ENCODE measurements around the gene LGALSL. TPM values are rescaled to one million over a fixed set of nuclear protein-coding genes. Genes with fewer than 3 reads are reported as not detected.

LGALSL gene
- total RNA-seq, 4 donors from 2014 or later: 6.8 to 30.0 (median 15.5) TPM

- Histone ChIP-seq H3K4me1 (no peaks in the 10 kb centered on the region), H3K36me3 (no peaks in the 10 kb centered on the region), H3K4me3 (no peak overlapping the region), H3K27me3 (no peaks in the 10 kb centered on the region), H3K9me3 (no peaks in the 10 kb centered on the region), H3K27ac (no peak overlapping the region)
- intact Hi-C loops (cut with DNase I; ENCODE audit: low total_unique reads): no loop called here
- TF ChIP-seq CTCF (IDR thresholded peaks at IDR 0.05): no peak
- no peak for TF ChIP-seq POLR2A (IDR thresholded peaks at IDR 0.05)
- DNase-seq: no peak
Observed at GRCh38 chr2:64426183-64426952, 27.6 kb upstream of the LGALSL start.

- DNase-seq: no peak
- Histone ChIP-seq H3K27me3 (no peaks in the 10 kb centered on the region), H3K36me3 (no peaks in the 10 kb centered on the region), H3K4me3 (no peak overlapping the region), H3K27ac (no peak overlapping the region), H3K9me3 (no peaks in the 10 kb centered on the region), H3K4me1 (no peaks in the 10 kb centered on the region)
- intact Hi-C loops (cut with DNase I; ENCODE audit: low total_unique reads): no loop called here
- TF ChIP-seq CTCF (IDR thresholded peaks at IDR 0.05): no peak
- TF ChIP-seq POLR2A (IDR thresholded peaks at IDR 0.05): no peak
Observed at GRCh38 chr2:64434039-64434657, 19.8 kb upstream of the LGALSL start.

- TF ChIP-seq POLR2A (IDR thresholded peaks at IDR 0.05) (no peak), CTCF (IDR thresholded peaks at IDR 0.05) (no peak)
Observed at GRCh38 chr2:64437883-64438282, 16.1 kb upstream of the LGALSL start.

GRCh38 chr2:64439194-64439593 lies 14.8 kb upstream of the LGALSL start:
- intact Hi-C loops (cut with DNase I; ENCODE audit: low total_unique reads): no loop called here
- Histone ChIP-seq H3K4me1 (no peaks in the 10 kb centered on the region), H3K27me3 (no peaks in the 10 kb centered on the region), H3K4me3 (no peak overlapping the region), H3K27ac (no peak overlapping the region), H3K9me3 (no peaks in the 10 kb centered on the region), H3K36me3 (no peaks in the 10 kb centered on the region)
- no peak for DNase-seq
- TF ChIP-seq POLR2A (IDR thresholded peaks at IDR 0.05) (no peak), CTCF (IDR thresholded peaks at IDR 0.05) (no peak)

More at GRCh38 chr2:64437883-64438282, 16.1 kb upstream of the LGALSL start:
- DNase-seq: no peak
- intact Hi-C loops (cut with DNase I; ENCODE audit: low total_unique reads): no loop called here
- Histone ChIP-seq H3K4me1 (no peaks in the 10 kb centered on the region), H3K27me3 (no peaks in the 10 kb centered on the region), H3K4me3 (no peak overlapping the region), H3K9me3 (no peaks in the 10 kb centered on the region), H3K36me3 (no peaks in the 10 kb centered on the region), H3K27ac (no peak overlapping the region)

GRCh38 chr2:64440843-64441242 lies 13.1 kb upstream of the LGALSL start:
- intact Hi-C loops (cut with DNase I; ENCODE audit: low total_unique reads): no loop called here
- no peaks in the 10 kb centered on the region for H3K36me3 ChIP-seq
- no peak overlapping the region for H3K4me3 ChIP-seq
- no peaks in the 10 kb centered on the region for H3K9me3 ChIP-seq
- H3K27ac ChIP-seq: no peak overlapping the region
- TF ChIP-seq POLR2A (IDR thresholded peaks at IDR 0.05) (no peak), CTCF (IDR thresholded peaks at IDR 0.05) (no peak)
- no peak for DNase-seq
- no peaks in the 10 kb centered on the region for H3K27me3 ChIP-seq
- H3K4me1 ChIP-seq: no peaks in the 10 kb centered on the region

Data from uterus (tissue), 4 donors.